Activated T-cell treated with anti-CD3 and anti-CD28 coated beads for 48 hours (primary cell): ENCODE results near the gene INTS7.
"Not testable (repeated sequence)": the region's sequence is repeated elsewhere in the genome, so short reads cannot be mapped to it uniquely, and the experiment has no call there.

Source experiments
- DNase-seq: peaks from one replicate; pipeline ENCODE4 v3.0.0-alpha.2; 2020; ENCODE audit warnings: low read depth

INTS7 gene

DNA sequence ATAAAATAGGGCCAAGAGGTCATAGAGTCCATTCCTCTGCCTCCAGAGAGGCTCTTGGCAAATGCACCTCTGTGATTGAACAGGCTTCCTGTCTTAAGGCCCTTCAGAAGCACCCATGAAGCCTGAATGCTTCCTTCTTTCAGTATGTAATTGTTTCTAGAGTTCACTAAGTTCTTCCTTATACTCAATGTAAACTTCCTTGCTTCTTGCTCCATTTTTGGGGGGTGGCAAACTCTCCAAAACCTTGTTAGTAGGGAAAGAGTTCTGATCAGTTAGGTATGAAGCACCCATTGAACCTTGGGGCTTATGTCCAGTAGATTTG lies 102.5 kb downstream of the INTS7 start:
- DNase-seq, result no peak

DNA sequence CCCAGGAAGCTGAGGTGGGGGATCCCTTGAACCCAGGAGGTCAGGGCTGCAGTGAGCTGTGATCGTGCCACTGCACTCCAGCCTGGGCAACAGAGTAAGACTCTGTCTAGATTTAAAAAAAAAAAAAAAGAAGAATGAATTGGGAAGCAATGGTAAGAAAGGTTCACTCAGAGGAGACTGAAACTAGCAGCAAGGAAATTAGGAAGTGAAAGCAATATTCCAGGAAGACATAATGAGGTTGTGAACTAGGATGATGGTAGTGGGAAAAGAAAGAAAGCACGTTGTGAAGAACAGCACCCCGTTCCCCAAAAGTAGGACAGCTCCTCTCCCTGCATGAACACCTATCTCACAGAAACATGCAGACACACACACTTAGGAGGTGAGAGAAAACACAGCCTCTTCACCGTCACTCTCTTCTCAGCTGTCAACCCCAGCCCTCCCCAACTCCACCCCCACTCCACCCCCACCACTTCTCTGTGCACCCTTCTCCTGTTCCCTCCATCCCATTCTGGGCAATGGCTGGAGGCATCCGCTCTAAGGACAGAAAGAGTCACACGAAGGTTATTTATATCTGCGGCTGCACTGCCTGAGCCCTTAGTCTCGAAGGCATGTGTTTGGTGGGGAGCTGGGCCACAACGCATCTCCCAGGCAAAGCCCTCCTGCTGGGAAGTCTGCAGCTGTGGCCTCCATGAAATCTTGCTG lies 103.0 kb downstream of the INTS7 start:
- no peak for DNase-seq

DNA sequence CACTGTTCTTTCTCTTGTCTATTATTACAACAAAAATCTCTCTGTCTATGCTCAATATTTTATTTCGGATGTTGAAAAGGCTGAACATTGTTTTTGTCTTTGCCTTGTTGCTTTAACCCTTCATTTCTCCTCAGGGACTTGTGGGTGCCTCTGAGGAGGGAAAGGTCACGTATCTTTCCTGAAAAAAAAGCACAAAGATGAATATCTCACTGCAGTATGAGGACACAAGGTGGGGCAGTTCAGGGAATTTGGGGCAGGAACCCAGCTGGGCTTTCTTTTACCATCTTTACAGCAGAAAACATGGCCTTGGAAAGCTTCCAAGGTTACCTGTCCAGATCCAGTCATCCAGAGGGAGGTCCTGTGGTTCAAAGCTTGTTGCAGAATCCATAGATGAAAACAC lies 105.7 kb downstream of the INTS7 start:
- no peak for DNase-seq

DNA sequence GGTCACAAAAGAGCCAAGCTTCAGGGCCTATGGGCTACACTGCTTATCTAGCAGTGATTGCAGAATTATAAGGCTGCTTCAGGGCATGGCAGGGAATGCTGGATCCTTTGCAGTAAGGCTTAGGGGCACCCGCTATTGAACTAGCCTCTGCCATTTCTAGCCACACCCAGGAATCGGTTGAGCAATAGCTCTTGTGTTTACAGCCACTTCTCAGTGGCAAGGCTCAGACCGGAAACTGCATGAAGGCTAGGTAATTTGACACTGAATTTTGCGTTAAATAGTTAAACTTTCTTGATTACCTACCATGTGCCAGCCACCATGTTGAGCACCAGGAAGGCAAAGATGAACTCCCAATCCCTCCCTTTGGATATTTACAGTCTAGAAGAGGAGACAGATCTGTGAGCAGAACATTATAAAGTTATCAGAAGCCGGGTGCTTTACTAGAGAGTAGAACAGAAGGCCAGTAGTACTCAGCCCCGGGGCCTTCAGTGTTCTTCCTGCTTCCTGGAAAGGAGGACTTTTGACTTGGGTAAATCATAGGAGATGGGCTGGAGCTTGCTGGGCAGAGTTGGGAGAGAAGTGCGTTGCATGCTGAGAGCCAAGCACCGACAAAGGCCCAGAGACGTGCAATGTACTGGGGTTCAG lies 106.2 kb downstream of the INTS7 start:
- no peak for DNase-seq

DNA sequence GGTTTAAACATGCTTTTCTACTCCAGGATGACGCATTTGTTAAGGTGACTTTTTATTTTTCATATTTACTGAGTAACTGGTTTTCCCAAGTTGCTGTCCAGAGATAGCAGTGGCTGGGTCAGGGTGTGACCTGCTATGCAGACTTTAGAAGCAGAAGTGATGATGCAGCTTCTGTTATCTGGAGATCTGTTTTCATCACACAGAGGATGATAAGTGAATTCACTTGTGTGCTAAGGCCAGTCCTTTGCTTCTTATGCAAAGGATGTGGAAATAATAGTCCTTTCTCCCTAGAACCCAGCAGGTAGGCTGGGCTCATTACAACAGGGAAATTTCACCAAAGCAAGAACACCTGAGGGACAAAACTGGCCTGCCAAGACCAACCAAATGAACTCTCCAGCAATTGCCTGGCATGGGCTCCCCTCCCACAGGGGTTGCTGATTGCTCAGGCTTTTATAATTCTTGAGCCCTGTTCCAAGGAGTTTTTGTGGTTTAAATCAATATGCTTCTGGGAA lies 107.0 kb downstream of the INTS7 start:
- no peak for DNase-seq

DNA sequence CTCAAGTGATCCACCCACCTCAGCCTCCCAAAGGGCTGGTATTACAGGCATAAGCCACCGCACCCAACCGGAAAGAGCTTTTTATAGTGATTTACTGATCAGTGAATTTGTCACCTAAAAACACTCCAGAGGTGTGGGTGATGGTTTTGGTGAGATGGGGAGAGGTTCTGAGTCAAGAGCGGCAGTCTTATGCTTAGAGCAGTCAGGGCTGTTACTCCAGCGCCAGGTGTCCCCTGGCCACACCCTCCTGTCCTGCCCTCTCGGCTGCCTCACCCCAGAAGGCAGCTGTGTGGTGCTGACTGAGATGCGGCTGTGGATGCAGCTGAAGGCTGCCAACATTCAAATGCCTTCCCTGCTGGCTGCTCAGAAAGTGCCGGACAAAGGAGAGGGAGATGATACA lies 110.3 kb downstream of the INTS7 start:
- DNase-seq, result no peak

DNA sequence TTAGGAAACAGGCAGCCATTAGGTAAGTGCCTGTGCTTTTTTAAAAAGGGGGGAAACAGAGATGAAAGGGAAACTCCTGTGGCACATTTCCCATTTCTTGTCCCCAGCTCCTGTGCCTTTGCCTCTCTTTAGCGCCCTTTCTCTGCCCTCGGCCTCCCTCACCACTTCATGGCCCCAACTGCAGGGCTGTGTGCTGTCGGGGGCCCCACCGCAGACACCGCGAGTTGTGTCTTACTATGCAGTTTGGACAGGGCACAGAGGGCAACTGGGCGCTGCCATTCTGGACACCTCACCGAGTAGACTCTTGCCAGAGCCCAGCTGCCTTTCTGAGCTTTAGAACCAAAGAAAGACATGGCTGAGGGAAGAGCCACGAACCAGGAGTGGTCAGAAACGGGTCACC lies 111.1 kb downstream of the INTS7 start:
- no peak for DNase-seq

DNA sequence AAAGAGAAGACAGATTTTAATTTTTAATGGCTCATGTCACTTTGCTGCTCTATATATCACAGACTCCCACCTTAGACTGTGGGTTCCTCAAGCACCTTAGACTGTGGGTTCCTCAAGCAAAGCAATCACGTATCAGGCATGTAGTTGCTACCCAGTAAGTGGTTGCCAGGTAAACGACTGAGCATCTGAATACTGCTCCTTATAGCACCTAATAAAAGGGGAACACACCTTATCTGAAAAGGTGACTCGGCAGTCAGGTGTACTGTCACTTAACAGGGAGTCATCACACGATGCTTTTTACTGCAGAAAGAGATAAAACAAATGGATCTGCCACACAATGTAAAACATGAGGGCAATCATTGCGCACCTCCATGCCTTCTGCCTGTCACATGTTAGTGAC lies 112.3 kb downstream of the INTS7 start:
- DNase-seq, result no peak

DNA sequence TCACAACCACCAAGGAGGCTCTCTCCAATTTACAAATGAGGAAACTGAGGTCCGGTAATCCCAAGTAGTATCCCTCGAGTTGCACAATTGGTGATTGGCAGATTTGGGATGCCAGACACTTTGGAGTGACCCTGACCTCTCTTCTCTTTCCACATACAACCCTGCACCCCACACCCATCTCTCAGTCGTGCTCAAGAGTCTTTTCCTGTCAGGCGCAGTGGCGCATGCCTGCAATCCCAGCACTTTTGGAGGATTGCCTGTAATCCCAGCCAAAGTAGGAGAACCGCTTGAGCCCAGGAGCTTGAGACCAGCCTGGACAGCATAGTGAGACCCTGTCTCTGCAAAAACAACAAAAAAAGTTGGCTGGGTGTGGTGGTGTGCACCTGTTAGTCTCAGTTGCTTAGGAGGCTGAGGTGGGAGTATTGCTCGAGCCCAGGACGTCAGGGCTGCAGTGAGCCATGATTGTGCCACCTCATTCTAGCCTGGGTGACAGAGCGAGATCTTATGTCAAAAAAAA lies 113.7 kb downstream of the INTS7 start:
- DNase-seq, result no peak

DNA sequence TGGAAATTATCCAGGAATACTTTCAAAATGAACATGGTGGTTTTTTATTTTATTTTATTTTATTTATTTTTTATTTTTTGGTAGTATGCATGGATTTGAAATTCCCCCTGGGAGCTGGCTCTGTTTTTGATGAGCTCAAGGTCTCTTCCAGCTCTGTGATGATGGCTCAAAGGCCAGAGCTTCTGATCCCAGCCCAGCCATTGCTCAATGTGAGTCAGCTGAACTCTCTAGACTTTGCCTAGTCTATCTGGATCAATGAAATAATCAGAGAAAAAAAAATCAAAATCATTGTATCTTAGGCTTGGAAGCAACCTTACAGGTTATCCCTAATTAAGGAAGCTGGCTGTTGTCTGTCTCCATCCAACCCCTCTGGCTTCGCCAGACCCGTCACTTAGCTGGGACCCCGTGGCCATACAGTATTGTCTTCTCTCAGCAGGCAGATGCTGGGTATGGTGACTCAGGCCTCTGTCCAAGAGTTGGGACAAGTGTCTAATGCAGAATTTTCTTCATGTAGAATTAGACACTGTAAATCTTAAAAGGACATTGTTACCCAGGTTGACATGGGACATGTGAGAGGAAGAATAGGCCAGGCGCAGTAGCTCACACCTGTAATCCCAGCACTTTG lies 114.6 kb downstream of the INTS7 start:
- DNase-seq, result no peak

DNA sequence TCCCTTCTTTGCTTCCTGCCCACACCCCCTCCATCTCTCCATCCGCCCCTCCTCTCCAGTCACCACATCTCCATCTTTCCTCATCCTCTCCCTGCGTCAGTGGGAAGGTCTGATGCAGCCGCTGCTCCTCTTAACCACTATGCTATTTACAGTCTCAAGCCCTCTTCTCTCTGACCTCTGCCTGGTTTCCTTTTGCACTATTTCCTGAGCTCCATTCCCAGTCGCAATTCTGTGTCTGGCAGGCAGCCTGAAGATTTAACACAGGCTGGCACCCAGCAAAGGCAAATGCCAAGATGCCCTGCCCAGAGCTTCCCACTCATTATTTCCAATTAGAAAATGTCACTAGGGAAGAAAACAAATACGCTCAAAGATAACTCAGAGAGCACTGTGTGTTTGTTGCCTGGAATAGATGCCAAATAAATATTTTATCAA lies 115.2 kb downstream of the INTS7 start:
- DNase-seq, result no peak

DNA sequence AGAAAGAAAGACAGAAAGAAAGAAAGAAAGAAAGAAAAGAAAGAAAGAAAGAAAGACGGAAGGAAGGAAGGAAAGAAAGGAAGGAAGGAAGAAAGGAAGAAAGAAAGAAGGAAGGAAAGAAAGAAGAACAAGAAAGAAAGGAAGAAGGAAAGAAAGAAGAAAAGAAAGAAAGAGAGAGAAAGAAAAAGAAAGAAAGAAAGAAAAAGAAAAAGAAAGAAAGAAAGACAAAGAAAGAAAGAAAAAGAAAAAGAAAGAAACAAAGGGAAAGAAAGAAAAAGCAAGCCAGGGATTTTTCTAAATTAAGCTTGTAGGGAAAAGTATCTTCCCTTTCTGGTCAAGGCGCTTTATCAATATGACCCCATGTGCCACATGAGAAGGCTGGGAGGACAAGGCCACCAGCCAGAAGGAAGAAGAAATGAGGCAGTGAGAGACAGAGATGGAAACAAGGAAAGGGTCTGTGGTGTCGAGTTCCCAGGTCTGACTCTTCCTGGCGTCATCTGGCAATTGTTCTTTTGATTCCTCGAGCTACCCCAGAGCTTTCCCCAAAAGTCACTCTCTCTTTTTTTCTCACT lies 116.4 kb downstream of the INTS7 start:
- DNase-seq, result no peak

DNA sequence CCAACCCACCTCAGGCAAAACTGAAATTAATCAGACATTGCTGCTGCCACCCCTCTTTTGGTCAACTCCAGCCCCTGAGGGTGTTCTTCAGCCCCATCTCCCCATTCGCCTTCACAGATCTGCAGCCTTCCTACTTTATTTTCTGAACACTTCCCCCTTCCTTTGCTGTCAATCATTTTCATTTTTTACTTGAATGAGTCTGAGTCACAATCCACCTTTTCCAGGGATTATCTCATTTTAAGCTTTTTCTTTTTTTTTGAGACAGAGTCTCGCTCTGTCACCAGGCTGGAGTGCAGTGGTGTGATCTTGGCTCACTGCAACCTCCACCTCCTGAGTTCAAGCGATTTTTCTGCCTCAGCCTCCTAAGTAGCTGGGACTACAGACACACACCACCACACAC lies 118.9 kb downstream of the INTS7 start:
- not testable (repeated sequence) for DNase-seq

DNA sequence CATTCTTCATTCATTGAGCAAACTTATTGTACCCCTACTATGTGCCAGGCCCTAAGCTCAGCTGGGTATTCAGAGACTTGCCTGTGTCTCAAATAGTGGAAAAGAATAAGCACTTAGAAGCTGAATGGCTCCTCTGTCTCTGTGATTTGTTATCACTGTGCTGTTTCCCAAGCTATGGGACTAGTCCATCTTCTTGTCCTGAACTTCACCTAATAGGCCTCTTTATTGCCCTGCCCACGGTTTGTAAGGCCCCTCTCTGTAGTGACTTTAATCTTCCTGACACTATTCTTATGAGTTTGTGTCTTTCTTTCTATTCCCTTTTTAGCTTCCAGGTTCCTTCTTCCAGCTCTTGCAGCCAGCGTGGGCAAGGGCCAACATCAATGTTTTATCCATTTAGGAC lies 119.4 kb downstream of the INTS7 start:
- DNase-seq, result no peak

DNA sequence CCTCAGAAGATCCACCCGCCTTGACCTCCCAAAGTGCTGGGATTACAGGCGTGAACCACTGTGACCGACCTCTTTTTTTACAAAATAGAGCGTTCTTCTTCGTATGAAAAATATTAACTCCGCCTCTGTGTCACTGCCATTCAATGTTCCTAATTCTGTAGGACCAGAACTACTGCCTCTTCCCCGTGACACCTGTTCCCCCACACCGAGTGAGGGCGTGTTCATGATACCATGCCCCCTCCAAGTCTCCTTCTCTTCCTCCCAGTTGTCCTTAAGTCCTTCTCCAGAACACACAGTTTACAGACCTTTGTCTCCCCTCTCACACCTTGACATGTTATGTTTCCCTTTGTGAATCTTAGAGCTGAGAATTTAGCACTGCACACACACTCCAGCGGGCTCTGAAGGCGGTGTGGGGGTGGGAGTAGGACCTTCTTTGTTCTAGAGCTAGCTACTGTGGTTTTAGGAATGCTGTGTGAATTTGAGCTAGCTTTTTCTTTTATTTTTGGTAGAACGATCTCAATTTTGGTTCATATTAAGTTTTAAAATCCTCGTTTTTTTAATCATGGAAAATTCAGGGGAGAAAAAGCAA lies 122.4 kb downstream of the INTS7 start:
- no peak for DNase-seq

DNA sequence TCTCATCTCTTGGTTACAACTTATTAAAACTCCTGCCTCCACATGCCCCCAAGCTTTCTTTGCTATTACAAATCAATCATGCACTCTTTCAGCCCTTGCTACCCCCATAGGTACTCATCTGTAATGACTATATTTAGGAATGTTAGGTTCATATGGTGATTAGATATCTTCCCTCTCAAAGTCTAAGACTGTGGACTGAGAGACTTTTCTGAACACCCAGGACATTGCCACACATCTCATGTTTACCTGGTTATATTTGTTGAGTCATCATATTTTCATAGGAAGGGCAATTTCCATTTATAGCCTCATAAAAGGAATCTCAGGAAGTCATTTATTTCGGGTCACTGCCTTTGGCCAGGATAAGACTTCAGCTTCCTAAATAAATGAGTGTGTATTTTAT lies 123.3 kb downstream of the INTS7 start:
- DNase-seq, result no peak

DNA sequence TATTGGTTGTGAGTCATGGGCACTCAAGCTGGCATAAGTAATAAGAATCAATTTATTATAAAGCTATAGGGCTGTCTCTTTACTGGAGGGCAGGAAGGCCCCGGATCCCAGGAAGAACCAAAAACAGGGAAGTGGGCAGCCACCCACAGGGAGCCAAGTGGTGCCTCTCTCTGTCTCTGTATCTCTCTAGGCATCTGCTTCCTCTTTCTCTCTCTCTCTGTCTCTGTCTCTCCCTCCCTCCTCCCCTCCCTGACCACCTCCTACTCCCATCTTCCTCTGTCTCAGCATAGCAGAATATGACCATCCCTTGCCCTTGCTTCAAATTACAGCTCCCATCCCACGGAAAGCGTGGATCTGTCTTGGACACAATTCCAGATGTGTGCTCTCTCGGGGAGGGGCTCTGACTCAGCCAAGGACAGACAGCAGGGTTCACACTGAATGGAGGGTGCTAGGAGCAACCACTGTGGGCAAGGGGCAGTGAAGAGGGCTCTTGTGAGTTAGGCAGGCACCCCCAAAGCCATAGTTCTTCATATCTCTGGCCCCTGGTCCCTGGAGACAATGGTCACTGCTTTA lies 124.4 kb downstream of the INTS7 start:
- no peak for DNase-seq

DNA sequence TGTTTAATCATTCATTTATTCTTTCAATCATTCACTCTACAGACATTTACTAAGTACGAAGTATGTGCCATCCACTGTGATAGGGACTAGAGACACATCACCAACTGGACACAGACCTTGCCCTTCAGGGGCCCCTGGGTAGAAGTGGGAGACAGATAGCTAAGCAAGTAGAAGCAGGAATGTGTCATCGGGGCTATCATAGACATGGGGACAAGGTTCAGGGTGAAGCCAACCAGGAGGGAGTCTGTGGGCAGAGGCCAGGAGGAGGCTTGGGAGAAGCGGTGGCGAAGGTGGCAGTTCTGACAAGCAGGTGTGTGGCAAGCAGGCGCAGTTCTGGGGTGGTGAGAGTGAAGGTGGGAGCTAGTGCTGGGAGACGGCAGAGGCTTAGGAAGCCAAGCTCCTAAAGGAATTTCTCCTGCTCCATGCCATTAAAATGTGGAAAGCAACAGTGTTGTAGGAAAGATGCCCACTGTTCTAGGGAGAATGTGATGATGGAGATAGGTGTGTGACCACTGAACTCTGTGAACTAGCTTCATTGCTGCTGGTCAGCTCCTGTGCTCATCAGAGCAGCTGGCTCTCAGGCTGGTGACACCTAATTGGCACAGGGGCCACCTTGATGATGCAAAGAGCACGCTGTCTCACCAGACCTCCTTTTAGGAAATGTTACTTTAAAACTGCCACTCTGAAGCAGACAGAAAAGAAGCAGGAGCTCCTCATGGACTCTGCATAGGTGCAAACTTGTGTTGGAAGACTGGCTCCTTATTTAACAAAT lies 125.1 kb downstream of the INTS7 start:
- DNase-seq, result no peak

DNA sequence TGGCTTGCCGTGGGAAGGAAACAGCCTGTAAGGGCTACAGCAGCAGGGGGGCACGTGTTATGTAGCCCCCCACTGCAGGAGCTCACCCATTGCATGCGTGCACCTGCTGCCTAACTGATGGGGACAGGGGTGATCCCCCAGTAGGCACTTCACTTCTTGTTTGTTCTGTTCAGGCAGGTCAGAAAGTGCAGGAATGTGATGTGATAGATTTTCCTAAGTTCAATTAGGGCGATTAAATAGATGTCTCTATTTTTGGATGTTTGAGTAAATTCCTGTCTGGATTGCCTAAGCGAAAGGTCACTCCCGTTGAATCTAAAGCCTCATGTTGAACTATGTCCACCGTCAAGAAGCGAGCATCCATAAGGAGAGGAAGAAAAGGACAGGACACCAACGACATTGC lies 126.0 kb downstream of the INTS7 start:
- no peak for DNase-seq

DNA sequence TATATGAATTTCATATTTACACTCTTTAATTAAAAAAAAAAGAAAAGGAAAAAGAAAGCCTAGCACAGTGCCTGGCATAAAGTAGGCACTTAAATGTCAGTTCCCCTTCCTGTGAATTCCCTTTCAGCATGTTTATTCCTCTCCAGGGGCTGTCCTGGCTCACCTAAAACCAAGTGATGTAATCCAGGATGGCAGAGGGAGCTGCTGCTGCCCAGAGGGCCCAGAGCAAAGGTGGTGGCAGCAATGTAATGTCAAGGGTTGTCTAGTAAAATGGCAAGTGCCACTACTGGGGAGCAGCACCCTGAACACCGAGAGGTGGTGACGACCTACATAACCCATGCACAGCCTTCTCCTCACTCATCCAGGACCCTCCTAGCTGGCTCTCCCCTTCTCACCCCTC lies 126.4 kb downstream of the INTS7 start:
- DNase-seq, result no peak

DNA sequence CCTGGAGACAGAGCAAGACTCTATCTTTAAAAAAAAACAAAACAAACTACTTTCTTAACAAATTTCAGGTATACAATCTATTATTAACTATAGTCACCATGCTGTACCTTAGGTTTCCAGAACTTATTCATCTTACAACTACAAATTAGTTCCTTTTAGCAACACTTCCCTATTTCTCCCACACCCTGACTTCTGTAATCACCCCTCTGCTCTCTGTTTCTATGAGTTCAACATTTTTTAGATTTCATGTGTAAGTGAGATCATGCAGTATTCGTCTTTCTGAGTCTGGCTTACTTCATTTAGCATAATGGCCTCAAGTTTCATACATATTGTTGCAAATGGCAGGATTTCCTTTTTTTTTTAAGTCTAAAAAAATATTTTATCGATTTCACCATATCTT lies 126.9 kb downstream of the INTS7 start:
- DNase-seq, result no peak
